Measurements from ENCODE around the gene ANKMY1.

Gene ANKMY1

DNA sequence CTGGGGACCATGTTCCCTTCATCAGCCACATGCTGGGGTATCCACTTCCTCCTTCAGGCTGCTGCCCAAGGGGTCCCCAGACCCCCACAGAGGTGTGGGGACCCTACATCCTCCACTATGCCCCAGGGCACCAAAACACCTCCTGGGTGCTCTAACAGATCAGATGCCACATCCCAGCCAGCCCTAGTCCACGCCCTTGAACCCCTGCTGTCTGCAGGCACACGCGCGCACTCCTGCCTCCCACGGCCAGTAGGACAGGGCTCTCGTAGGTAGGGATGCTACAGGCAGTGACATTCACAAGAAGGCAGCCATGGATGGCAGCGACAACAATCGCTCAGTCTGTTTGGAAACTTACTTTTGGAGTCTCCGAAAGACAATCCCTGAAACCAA lies 125.4 kb downstream of the ANKMY1 start:
- H3K4me3 ChIP-seq (replicated peaks; ENCODE audit: low read depth, low read length), result no peak overlapping the region
- TF ChIP-seq, protein P1, sequence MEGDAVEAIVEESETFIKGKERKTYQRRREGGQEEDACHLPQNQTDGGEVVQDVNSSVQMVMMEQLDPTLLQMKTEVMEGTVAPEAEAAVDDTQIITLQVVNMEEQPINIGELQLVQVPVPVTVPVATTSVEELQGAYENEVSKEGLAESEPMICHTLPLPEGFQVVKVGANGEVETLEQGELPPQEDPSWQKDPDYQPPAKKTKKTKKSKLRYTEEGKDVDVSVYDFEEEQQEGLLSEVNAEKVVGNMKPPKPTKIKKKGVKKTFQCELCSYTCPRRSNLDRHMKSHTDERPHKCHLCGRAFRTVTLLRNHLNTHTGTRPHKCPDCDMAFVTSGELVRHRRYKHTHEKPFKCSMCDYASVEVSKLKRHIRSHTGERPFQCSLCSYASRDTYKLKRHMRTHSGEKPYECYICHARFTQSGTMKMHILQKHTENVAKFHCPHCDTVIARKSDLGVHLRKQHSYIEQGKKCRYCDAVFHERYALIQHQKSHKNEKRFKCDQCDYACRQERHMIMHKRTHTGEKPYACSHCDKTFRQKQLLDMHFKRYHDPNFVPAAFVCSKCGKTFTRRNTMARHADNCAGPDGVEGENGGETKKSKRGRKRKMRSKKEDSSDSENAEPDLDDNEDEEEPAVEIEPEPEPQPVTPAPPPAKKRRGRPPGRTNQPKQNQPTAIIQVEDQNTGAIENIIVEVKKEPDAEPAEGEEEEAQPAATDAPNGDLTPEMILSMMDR (IDR thresholded peaks at IDR 0.05; ENCODE audit: low read depth, low read length, missing control alignments), result no peak
- no peak for DNase-seq (ENCODE audit: extremely low read depth, low read depth)

- DNase-seq (ENCODE audit: extremely low read depth, low read depth), result no peak
- TF ChIP-seq, protein P1 (IDR thresholded peaks at IDR 0.05; ENCODE audit: low read depth, low read length, missing control alignments), result no peak
- no peak overlapping the region for H3K4me3 ChIP-seq (replicated peaks; ENCODE audit: low read depth, low read length)
Measured at GRCh38 chr2:240431661-240432424, 125.9 kb downstream of the ANKMY1 start.

- TF ChIP-seq, protein P1 (IDR thresholded peaks at IDR 0.05; ENCODE audit: low read depth, low read length, missing control alignments), result no peak
- no peak overlapping the region for H3K4me3 ChIP-seq (replicated peaks; ENCODE audit: low read depth, low read length)
- no peak for DNase-seq (ENCODE audit: extremely low read depth, low read depth)
Measured at GRCh38 chr2:240431271-240431660, 126.5 kb downstream of the ANKMY1 start.

GRCh38 chr2:240430595-240430994 lies 127.2 kb downstream of the ANKMY1 start:
- TF ChIP-seq, protein P1 (IDR thresholded peaks at IDR 0.05; ENCODE audit: low read depth, low read length, missing control alignments), result no peak
- H3K4me3 ChIP-seq (replicated peaks; ENCODE audit: low read depth, low read length), result no peak overlapping the region

GRCh38 chr2:240429872-240430491 lies 127.8 kb downstream of the ANKMY1 start:
- TF ChIP-seq, protein P1 (IDR thresholded peaks at IDR 0.05; ENCODE audit: low read depth, low read length, missing control alignments), result no peak
- DNase-seq (ENCODE audit: extremely low read depth, low read depth), result no peak
- no peak overlapping the region for H3K4me3 ChIP-seq (replicated peaks; ENCODE audit: low read depth, low read length)

More at GRCh38 chr2:240430595-240430994, 127.2 kb downstream of the ANKMY1 start:
- DNase-seq (ENCODE audit: extremely low read depth, low read depth), result no peak
